Transverse colon (tissue), 4 donors: ENCODE measurements around the gene B3GALT5. TPM values are rescaled to one million over a fixed set of nuclear protein-coding genes. Genes with fewer than 3 reads are reported as not detected.

Experiments
- DNase-seq: peaks from one replicate; pipeline ENCODE4 v3.0.0-alpha.2; 2019
- H3K27ac ChIP-seq, 4 donors: fragments of 200-600 bp; sonication (generic); 2 replicates each; pipeline ENCODE4 v1.5.1; 2016 to 2018; ENCODE audit warnings: inconsistent platforms in 4 of 4
- H3K27me3 ChIP-seq: fragments of 200-600 bp; sonication (generic); 2 replicates; pipeline ENCODE4 v1.5.1; 2017; ENCODE audit warnings: inconsistent platforms
- H3K36me3 ChIP-seq, 4 donors: fragments of 200-600 bp; sonication (generic); 2 replicates each; pipeline ENCODE4 v1.5.1; 2017 to 2019; ENCODE audit warnings: inconsistent platforms in 4 of 4
- H3K4me1 ChIP-seq, 4 donors: fragments of 200-600 bp; sonication (generic); 2 replicates each; pipeline ENCODE4 v1.5.1; 2017 to 2020; ENCODE audit warnings: inconsistent platforms in 4 of 4
- H3K4me3 ChIP-seq, 4 donors: fragments of 200-600 bp; sonication (generic); 1 replicate in 1 of 4; 2 replicates in 3 of 4; pipeline versions ENCODE4 v1.5.1 to v1.6.1; 2017 to 2019; ENCODE audit warnings: inconsistent platforms in 4 of 4
- H3K9me3 ChIP-seq, 2 donors: fragments of 200-600 bp; sonication (generic); 2 replicates each; pipeline ENCODE4 v1.5.1; 2017 to 2019; ENCODE audit warnings: inconsistent platforms in 2 of 2
- EP300 ChIP-seq: sonication (generic); formaldehyde crosslinking; IDR thresholded peaks from one replicate; pipeline ENCODE4 v1.6.1; 2017; ENCODE audit warnings: antibody characterized with exemption, low read depth
- POLR2A ChIP-seq: fragments of 450-650 bp; IDR thresholded peaks from one replicate; pipeline ENCODE4 v1.6.1; 2016; ENCODE audit warnings: antibody characterized with exemption, mild to moderate bottlenecking, moderate library complexity
- POLR2AphosphoS5 ChIP-seq, 3 donors: sonication (generic); formaldehyde crosslinking; IDR thresholded peaks; one replicate each; pipeline ENCODE4 v1.6.1; 2016; ENCODE audit warnings: antibody characterized with exemption in 3 of 3
- WGBS, 2 donors: methylation state at CpG; one replicate each; pipeline ENCODE4 v1.1.5; 2018; ENCODE audit warnings: low coverage in 1 of 2; 5-methylcytosine and 5-hydroxymethylcytosine counted together
- in situ Hi-C, 4 donors: fragments of 200-750 bp; cut with MboI; loops; one replicate each; pipeline versions ENCODE4 v1.15.0 to v1.15.1; 2017; ENCODE audit warnings: low sequenced_read_pairs in 3 of 4, low pct_ligation_motif_present in 1 of 4, low pct_unique_long_range_greater_than_20kb in 1 of 4
- intact Hi-C: fragments of 100-400 bp; cut with DNase I; formaldehyde crosslinking; loops from one replicate; pipeline ENCODE4 v1.15.1; 2023; ENCODE audit warnings: low total_unique reads
- total RNA-seq, 4 donors: library from RNA; depleted of rRNA; stranded (reverse); fragments of >200 nt; gene quantifications; one replicate each; pipeline ENCODE4 v1.1.0, GENCODE V29; 2016
- TF ChIP-seq, protein P1 (sequence below), 5 experiments: fragments of 200-600 bp in 3 of 5; fragments of 450-650 bp in 2 of 5; sonication (generic) in 3 of 5; IDR thresholded peaks; 1 replicate in 2 of 5; 2 replicates in 3 of 5; pipeline ENCODE4 v1.5.1; 2016 to 2017; ENCODE audit warnings: antibody characterized with exemption in 5 of 5, inconsistent platforms in 3 of 5, mild to moderate bottlenecking in 2 of 5, moderate library complexity in 1 of 5

B3GALT5 gene
- total RNA-seq, 4 donors from 2014 or later, result 31.4 to 81.9 (median 44.0) TPM

DNA sequence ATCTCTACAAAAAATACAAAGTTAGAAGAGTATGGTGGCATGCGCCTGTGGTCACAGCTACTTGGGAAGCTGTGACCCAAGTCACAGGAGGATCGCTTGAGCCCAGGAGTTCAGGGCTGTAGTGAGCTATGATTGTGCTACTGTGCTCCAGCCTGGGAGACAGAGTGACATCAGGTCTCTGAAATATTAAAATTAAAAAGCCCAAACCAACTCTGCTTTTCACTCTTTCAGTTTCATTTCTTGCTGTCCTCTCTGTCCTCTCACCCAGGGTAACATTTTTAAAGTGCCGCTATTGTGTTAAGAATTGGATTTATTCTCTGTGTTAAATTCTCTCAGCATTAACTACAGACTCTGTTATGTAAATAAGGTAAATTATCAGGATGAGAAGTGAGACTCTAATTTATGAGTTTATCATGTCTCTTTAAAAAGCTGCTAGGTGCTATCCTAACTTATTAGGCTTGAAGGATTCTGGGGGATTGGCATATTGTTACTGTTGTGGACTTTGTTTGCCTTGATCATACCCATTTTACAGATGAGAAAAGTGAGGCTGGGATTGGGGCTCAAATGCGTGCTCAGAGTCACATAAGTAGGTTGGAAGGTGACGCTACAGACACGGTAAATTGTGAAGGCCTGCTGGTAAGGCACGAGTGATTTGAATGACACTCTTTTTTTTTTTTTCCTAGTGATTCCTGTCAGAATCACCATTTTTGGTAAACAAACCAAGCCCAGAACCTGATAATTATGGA, 46.5 kb downstream of the B3GALT5 start:
- Histone ChIP-seq H3K4me3 (peak overlapping the region in 1 of 4 donors; percentile 30), H3K4me1 (peaks cover 8 to 49% (median 24%) of the 10 kb centered on the region in 4 donors)
- TF ChIP-seq POLR2A (no peak), POLR2AphosphoS5 (IDR thresholded peaks at IDR 0.05) (no peak), EP300 (no peak)
- TF ChIP-seq, protein P1, sequence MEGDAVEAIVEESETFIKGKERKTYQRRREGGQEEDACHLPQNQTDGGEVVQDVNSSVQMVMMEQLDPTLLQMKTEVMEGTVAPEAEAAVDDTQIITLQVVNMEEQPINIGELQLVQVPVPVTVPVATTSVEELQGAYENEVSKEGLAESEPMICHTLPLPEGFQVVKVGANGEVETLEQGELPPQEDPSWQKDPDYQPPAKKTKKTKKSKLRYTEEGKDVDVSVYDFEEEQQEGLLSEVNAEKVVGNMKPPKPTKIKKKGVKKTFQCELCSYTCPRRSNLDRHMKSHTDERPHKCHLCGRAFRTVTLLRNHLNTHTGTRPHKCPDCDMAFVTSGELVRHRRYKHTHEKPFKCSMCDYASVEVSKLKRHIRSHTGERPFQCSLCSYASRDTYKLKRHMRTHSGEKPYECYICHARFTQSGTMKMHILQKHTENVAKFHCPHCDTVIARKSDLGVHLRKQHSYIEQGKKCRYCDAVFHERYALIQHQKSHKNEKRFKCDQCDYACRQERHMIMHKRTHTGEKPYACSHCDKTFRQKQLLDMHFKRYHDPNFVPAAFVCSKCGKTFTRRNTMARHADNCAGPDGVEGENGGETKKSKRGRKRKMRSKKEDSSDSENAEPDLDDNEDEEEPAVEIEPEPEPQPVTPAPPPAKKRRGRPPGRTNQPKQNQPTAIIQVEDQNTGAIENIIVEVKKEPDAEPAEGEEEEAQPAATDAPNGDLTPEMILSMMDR (IDR thresholded peaks at IDR 0.05), result no peak

DNA sequence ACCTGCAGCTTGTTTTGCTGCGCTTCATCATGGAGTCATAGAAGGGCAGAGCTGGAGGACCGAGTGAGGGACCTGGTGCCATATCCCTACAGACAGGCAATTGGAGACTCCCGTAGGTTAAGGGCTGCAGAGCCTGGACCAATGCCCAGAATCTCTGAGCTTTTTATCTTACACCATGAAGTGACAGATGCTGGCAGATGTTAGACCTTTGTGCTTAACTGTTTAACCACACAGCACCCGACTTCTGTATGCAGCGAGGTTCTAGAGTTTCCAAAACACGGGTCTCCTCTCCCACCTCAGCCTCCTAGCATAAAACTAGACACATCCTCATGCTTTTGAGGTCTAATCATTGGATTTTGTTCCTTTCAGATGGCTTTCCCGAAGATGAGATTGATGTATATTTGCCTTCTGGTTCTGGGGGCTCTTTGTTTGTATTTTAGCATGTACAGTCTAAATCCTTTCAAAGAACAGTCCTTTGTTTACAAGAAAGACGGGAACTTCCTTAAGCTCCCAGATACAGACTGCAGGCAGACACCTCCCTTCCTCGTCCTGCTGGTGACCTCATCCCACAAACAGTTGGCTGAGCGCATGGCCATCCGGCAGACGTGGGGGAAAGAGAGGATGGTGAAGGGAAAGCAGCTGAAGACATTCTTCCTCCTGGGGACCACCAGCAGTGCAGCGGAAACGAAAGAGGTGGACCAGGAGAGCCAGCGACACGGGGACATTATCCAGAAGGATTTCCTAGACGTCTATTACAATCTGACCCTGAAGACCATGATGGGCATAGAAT, 47.6 kb downstream of the B3GALT5 start:
- Histone ChIP-seq H3K4me3 (peak overlapping the region in 1 of 4 donors; percentile 17), H3K9me3 (no peaks in the 10 kb centered on the region), H3K27ac (peak overlapping the region; percentile 63 to 71 (median 67)), H3K4me1 (peaks cover 8 to 38% (median 18%) of the 10 kb centered on the region in 4 donors), H3K27me3 (no peaks in the 10 kb centered on the region), H3K36me3 (no peaks in the 10 kb centered on the region)
- DNase-seq, result peak; percentile 66
- 11 to 20% methylated on average over 5 to 17 of the region's 17 CpGs for WGBS, 2 donors
- intact Hi-C loops (no loop called here), in situ Hi-C loops (no loop called here)
- TF ChIP-seq POLR2AphosphoS5 (IDR thresholded peaks at IDR 0.05), result peak; percentile 37 to 55 (median 42)
- TF ChIP-seq, protein P1 (IDR thresholded peaks at IDR 0.05), result no peak

More for the DNA sequence above, 46.5 kb downstream of the B3GALT5 start:
- intact Hi-C loops (no loop called here), in situ Hi-C loops (no loop called here)
- no peaks in the 10 kb centered on the region for H3K27me3 ChIP-seq
- DNase-seq, result no peak
- 71 to 79% methylated on average over 7 of the region's 7 CpGs for WGBS, 2 donors
- H3K36me3 ChIP-seq, result no peaks in the 10 kb centered on the region
- H3K9me3 ChIP-seq, result no peaks in the 10 kb centered on the region
- H3K27ac ChIP-seq, result peak overlapping the region in 3 of 4 donors; percentile 63 to 71 (median 70)

DNA sequence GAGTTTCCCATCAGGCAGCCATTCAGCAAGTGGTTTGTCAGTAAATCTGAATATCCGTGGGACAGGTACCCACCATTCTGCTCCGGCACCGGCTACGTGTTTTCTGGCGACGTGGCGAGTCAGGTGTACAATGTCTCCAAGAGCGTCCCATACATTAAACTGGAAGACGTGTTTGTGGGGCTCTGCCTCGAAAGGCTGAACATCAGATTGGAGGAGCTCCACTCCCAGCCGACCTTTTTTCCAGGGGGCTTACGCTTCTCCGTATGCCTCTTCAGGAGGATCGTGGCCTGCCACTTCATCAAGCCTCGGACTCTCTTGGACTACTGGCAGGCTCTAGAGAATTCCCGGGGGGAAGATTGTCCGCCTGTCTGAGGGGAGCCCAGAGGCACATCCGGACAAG, 48.4 kb downstream of the B3GALT5 start:
- intact Hi-C loops (no loop called here), in situ Hi-C loops (no loop called here)
- TF ChIP-seq POLR2A, result no peak
- TF ChIP-seq POLR2AphosphoS5 (IDR thresholded peaks at IDR 0.05), result no peak
- TF ChIP-seq, protein P1 (IDR thresholded peaks at IDR 0.05), result no peak
- TF ChIP-seq EP300, result no peak
- Histone ChIP-seq H3K36me3 (no peaks in the 10 kb centered on the region), H3K27me3 (no peaks in the 10 kb centered on the region), H3K9me3 (no peaks in the 10 kb centered on the region), H3K27ac (peak overlapping the region; percentile 63 to 71 (median 67)), H3K4me1 (peaks cover 8 to 33% (median 16%) of the 10 kb centered on the region in 4 donors), H3K4me3 (no peak overlapping the region)
- WGBS, 2 donors, result 94% methylated on average over 18 of the region's 18 CpGs; no CpG with 5 or more reads in 1 of the 2 donors
- DNase-seq, result no peak

DNA sequence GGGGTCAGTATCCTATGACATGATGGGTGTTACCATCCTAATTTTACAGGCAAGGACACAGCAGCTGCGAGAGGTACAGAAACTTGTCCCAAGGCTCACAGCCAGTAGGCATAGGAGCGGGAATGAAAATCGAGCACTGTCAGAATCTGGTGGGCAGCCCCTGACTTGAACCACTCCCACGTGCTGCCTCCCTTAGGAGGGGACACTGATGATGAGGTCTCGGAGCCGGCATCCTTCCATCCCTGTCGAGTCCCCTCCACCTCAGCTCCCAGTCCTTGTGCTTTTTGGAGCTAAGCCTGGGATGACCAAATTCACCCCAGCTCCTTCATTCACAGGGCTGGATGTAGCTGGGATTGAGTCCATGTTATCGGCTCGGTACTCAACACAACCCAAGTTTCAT, 49.0 kb downstream of the B3GALT5 start:
- peaks cover 8 to 28% (median 15%) of the 10 kb centered on the region in 4 donors for H3K4me1 ChIP-seq
- no peaks in the 10 kb centered on the region for H3K9me3 ChIP-seq
- no peaks in the 10 kb centered on the region for H3K36me3 ChIP-seq
- no peak overlapping the region for H3K27ac ChIP-seq
- WGBS, 2 donors, result 89% methylated on average over 9 of the region's 9 CpGs; no CpG with 5 or more reads in 1 of the 2 donors
- no peak overlapping the region for H3K4me3 ChIP-seq
- intact Hi-C loops (no loop called here), in situ Hi-C loops (no loop called here)
- H3K27me3 ChIP-seq, result no peaks in the 10 kb centered on the region
- DNase-seq, result no peak
- TF ChIP-seq EP300 (no peak), POLR2AphosphoS5 (IDR thresholded peaks at IDR 0.05) (no peak), POLR2A (no peak)
- TF ChIP-seq, protein P1 (IDR thresholded peaks at IDR 0.05), result no peak
